Loucy (cell line): ENCODE results near the gene TELO2.

Source experiments
- CTCF ChIP-seq: fragments of 200-600 bp; sonication (generic); conservative IDR thresholded peaks from 2 replicates; pipeline ENCODE4 v1.5.1; 2014; ENCODE audit warnings: mild to moderate bottlenecking, antibody characterized with exemption, low read length
- EZH2phosphoT487 ChIP-seq: fragments of 200-600 bp; IDR thresholded peaks from 2 replicates; pipeline ENCODE4 v1.6.1; 2018; ENCODE audit warnings: antibody characterized with exemption, mild to moderate bottlenecking, moderate library complexity, borderline replicate concordance

DNA sequence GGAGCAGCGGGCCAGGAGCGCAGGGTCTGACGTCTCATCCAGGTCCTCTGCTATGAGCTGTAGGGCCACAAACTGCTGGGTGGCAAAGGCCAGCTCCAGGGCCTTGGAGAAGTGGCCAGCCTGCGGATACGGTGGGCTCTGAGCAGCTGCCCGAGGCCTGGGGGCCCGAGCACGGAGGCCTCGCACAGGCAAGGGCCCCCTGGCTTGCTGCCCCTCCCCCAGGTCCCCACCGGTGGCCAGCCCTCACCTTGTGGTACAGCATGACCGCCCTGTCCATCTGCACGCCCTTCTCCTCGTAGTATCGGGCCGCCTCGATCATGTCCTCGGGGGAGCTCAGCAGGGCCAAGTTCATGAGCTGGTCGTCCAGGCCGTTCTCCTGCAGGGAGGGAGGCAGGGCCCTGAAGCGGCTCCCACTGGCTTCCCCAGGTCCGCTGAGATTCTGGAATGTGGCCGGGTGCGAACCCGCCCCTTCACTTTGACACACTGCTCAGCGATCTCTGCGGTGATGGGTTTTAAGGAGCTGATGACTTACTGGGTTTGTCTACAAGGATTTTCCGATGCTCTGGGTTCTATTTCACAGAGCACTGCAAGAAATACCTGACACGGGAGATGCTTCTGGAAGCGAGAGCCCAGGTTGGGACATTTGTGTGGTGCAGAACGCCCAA lies 30.6 kb downstream of the TELO2 start:
- TF ChIP-seq CTCF (no peak), EZH2phosphoT487 (no peak)
